ENCODE measurements around the gene VPS35.

GRCh38 chr16:46709469-46710005 is 20.6 kb upstream of the VPS35 start:
- TF ChIP-seq JUN (CRISPR knock-in tag; IDR thresholded peaks at IDR 0.05) (no peak), ZNF512 (CRISPR knock-in tag; IDR thresholded peaks at IDR 0.05; ENCODE audit: borderline replicate concordance) (no peak)
- TF ChIP-seq, protein P1, sequence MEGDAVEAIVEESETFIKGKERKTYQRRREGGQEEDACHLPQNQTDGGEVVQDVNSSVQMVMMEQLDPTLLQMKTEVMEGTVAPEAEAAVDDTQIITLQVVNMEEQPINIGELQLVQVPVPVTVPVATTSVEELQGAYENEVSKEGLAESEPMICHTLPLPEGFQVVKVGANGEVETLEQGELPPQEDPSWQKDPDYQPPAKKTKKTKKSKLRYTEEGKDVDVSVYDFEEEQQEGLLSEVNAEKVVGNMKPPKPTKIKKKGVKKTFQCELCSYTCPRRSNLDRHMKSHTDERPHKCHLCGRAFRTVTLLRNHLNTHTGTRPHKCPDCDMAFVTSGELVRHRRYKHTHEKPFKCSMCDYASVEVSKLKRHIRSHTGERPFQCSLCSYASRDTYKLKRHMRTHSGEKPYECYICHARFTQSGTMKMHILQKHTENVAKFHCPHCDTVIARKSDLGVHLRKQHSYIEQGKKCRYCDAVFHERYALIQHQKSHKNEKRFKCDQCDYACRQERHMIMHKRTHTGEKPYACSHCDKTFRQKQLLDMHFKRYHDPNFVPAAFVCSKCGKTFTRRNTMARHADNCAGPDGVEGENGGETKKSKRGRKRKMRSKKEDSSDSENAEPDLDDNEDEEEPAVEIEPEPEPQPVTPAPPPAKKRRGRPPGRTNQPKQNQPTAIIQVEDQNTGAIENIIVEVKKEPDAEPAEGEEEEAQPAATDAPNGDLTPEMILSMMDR (IDR thresholded peaks at IDR 0.05) = no peak
- TF ChIP-seq, protein P2, sequence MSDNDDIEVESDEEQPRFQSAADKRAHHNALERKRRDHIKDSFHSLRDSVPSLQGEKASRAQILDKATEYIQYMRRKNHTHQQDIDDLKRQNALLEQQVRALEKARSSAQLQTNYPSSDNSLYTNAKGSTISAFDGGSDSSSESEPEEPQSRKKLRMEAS (CRISPR knock-in tag; IDR thresholded peaks at IDR 0.05) = no peak

All from WTC11 (cell line).